ENCODE measurements around the gene E2F6.

The E2F6 gene

DNA sequence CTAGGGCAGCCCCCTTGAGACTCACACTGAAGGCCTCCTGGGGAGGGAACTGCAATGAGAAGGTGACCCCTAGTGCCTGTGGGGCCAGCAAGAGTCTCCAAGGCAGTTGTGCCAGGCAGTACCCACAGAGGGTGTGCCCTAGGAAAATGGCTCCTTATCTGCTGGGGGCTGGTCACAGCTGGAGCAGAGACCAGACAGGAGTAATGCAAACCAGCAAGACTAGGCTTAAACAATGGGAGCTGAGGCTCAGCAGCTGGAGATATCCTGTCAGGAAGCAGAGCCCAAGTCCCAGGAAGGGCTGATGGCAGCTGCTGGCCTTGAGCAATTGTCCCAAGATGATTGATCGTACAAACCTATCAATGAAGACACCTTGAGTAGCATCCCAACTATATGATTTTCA, 26.8 kb upstream of the E2F6 start:
- no peak for DNase-seq

DNA sequence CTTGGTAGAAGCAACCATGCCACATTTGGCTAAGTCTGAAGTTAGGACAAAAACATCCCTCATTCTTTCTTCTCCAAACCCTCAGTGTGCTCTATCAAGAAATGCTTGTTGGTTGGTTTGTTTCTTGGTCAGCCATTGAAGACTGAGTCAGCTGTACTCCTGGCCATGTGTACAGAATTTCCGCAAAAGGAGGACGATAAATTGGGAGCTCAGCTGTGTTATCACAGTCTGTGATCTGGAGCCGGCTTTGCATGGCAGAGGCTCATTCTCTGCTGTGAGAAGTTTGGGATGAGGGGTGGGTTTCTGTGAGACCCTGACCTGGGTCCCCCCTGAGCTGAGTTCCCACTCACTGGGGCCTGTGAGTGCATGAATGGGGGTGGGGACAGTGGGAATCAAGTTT, 26.3 kb upstream of the E2F6 start:
- DNase-seq, result no peak

DNA sequence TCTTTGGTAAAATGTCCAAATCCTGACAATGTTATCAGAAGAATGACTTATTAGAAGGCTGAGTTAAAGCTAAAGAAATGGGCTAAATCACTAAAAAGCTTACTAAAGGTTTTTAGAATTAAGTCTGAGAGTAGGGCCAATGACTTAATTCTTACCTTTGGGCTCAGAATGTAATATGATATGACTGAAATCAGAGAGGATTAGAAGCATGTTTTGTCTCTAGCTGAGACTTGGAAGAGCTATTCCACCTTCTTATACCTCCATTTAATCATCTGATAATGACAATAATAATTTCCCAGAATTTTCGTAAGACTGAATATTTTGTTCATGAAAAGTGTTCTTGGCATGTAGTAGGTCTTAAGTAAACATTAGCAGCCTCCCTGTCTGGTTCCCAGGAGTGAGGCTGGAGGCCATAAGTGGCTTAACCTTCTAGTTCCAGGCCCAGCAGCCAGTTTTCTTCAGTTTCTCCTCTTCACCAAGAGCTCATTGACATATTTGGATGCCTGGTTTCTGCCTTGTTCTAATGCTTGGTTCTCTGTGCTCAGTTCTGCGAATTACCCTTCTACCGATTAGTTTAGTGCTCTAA, 25.5 kb upstream of the E2F6 start:
- DNase-seq, result no peak

DNA sequence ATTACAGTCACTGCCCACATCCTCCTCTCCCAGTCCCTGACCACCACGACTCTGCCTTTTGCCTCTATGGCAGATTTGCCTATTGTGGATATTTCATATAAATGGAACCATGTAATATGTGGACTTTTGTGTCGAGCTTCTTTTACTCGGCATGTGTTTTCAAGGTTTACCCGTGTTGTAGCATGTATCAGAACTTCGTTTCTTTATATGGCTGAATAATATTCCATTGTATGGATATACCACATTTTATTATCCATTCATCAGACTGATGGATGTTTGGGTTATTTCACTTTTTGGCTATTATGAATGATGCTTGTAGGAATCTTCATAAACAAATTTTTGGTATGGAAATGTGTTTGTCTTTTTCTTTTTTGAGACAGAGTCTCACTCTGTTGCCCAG, 24.2 kb upstream of the E2F6 start:
- DNase-seq, result no peak

DNA sequence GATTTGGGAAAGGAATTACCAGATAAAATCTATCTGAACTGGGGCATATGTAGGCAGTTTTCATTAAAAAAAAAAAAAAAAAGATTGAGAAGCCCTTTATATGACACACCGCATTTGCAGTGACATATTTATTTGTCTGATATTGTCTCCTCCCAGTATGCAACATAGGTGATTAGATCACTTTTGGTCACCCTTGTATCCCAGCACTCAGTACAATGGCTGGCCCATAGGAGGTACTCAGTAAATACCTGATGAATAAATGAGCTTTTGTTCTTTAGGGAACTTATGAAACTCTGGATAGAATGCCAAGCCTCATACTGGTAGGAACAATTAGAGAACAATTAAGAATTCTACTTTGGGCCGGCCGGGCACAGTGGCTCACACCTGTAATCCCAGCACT, 22.8 kb upstream of the E2F6 start:
- no peak for DNase-seq

DNA sequence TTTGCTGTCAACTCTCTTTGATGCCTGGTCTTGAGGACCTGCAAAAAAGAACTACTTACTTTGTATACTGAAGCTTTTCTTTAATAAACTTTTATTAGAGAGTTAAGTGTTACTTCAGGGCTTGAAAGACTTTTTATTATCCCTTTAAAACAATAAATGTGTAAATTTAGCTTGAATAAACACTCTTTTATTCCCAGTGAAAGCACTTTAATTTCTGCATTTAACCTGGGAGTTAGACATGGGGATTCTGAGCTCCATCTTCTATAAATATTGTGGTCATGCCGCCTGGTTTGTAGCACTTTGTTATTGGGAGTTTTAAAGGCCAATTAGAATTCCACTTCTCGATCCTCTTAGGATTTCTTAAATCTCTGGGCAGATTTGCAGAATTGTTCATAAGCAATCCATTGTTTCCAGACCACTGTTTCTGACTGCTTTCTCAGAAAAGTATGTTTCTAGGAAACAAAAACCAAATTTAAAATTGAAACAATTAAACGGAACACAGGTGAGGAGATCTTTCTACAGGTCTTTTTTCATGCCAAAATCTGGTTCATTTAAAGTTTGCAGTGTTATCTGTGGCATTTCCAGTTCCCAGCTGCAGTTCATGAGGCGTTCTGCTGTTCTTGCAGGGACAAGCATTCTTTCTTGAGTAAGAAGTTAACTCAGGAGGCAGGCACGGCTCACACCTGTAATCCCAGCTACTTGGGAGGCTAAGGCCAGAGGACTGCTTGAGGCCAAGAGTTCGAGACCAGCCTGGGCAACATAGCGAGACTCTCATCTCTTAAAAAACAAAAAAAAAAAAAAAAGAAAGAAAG, 18.1 kb upstream of the E2F6 start:
- no peak for DNase-seq

DNA sequence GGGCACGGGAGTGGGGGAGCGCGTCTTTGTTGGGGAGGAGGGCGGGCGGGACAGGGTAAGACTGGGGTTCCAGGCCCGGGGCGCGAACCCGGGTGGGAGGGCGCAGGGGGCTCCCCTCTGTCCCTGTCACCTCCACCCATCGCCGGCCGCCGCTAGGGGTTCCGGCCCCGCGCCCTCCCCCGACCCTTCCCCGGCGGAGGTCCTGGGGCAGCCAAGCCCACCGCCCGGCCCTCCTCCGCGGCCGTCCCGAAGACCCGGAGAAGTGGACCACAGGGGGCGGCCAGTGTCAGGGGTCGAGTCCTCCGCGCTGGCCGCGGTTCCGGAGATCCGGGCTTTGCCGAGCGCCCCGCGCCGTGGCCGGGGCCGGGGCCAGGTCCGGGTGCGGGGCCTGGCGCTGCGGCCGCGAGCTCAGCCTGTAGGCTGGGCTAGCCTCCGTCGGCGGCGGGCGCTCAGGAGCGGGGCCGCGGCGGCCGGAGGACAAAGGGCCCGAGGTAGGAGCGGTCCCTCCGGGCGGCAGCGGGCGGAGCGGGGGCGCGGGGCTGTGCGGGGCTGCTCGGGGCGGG, 16.6 kb upstream of the E2F6 start:
- no peak for DNase-seq

DNA sequence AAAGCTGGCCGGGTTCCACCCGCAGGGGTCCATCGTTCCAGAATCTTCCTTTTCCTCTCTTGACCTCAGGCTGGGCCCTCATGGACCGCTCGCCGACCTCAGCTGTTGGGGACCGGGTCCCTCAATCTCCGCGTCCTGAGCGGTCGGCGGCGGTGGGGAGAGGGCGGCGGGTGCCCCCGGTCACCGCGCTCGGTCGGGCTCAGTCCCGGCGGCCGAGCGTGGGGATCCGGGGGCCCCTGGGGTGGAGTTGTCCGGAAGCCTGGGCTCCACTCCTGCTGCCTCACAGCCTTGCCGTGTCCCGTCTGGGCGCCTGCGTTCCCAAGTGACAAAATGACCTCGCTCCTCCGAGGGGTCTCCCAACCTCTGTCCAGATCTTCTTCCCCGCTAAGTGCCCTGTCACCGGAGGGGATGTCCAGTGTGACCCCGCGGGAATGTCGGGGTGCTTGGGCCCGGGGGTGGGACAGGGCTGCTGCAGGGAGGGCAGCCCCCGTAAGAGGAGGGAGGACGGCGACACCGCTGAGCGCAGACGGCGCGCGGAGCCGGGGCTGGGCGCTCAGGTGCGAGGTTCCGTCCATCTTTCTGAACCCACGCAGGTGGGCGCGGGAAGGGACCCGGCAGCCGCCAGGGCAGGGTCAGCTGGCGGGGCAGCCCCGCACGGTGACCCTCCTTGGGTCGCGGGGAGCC, 16.0 kb upstream of the E2F6 start:
- no peak for DNase-seq

DNA sequence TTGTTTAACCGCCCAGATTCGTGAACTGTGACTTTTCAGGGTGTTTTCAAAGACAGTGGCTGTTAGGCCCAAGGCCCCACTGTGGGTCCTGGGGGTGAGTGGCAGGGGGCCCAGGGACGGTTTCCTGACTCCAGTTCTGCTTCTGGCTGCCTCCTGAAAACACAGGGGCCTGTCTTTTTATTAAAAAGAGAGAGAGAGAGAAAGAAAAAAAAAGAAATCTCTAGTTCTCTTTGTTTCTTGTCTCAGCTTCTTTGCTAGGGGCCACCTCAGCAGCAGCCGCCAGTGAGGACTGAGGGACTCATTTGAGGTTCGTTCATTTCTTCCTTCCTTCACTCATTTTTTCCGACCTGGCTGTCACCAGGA, 15.4 kb upstream of the E2F6 start:
- DNase-seq, result no peak

DNA sequence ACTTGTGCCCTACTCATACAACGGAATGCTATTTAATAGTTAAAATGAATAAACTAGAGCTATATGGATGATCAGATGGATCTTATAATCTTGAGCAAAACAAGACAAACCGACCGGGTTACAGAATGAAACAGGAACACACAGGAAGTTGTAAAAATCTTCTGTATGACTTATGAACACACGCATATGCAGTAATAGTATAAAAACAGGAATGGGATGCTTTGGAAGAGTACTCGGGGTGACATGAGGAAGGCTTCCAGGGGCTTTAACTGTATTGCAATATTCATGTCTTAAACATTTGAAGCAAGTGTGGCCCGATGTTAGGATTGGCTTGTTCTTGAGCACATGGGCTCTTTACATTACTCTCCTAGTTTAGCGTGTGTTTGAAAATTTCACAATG, 14.9 kb upstream of the E2F6 start:
- no peak for DNase-seq

DNA sequence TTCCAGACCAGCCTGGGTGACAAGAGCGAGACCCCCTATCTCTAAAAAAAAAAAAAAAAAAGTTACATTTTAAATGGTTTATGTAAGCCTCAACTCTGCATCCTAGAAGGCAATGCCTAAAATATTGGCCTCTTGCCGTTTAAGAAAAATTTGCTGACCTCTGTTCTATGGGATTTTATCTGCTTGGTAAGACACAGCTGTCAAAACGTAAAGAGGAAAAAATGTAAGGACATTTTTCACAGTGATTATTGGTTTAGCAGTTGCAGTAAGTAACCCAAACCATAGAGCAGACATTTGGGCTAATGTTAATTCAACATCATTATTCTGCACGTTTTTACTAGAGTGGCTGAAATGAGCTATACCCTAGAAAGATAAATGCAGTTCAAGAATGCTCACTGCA, 14.4 kb upstream of the E2F6 start:
- no peak for DNase-seq

DNA sequence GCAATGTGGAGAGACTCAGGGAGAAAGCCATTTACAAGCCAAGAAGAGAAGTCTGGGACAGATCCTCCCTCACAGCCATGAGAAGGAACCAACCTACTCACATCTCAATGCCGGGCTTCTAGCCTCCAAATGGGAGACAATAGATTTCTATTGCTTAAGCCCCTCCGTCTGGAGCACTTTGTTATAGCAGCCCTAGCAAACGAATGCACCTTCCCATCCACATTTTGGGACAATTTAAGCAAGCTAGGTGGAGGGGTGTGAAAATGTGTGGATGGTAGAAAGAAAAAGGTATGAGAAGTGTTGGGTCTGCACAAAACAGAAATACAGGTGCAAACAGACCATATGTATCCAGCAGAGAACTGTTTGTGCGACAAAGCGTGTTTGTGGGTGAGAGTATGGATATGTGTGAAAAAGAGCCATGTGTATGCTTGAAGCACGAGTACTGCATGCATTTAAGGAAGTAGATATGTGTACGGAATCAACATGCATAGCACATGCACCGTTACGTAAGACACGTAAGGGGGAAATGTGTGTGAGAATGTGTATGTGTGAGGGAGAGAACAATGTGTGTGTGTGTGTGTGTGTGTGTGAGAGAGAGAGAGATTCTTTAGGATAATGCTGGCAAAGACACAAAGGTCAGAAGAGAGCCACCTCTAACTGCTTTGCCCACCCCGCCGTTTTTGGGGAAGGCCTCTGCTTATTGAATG, 13.1 kb upstream of the E2F6 start:
- DNase-seq, result no peak

DNA sequence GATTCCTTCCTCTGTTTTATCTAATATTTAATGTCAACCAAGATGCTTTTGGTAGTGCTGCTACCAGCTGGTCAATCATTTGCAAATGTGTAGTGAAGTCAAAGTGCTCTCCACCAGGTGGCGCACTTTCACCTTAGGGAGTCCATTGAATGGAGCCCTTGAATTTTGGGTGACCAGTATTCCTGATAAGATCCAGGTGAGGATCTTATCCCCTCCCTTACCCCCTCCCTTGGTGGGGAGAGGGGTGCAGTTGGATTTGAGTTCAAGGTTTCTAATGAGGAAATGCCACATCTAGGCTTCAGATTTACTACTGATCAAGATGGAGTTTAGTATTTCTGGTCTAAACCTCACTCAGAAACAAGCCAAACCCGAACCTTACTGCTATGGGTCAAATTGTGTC, 12.0 kb upstream of the E2F6 start:
- DNase-seq, result peak; percentile 91

DNA sequence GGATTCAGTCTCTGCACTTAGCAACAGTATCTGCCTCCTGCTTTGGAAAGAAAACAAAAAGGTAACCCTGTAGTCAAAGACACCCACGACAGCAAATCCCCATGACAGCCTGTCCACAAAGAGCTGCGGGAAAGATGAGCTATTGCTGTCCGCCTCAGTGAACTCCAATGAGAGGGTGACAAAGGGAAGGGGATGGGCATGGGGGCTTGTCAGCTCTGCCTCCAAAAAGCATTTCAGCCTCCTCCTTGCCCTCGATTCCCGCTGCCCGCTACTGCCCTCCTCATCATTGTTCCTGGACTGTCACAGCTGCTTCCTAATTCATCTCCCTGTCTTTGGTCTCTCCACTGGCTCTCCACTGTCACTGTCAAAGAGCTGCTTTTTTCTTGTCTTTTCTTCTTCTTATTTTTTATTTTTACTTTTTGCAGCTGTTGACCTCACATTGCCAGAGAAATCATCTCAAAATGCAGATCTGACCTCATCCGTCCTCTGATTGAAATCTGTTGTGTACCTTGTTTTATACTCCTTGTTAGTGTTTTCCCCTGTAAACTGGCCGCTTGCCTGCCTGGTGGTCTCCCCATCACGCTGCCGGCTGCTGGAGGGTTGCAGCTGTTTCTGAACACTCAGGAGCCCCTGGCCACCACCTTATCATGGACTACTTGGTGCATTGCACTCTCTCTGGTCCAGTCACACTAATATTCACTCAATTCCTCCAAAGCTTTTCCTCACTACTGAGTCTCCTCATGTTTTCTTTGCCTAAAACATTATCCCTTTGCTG, 7.9 kb upstream of the E2F6 start:
- no peak for DNase-seq

DNA sequence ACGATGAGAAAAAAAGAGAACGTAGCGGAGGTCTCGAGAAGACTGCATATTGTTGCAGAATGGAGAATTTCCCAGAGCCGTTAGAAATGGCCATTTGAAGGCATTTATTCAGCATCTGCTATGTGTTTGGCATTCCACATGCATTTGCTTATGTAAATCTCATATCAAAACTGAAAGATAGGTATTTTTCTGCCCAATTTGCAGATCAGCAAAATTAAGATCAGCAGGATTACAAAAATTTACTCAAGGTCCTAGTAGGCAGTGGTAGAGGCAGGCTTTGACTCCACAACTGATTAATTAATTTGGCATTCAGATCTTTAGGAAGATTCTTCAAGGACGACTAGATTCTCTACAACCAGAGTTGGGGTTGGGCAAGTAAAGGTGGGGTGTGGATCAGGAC, 1.8 kb upstream of the E2F6 start:
- no peak for DNase-seq

DNA sequence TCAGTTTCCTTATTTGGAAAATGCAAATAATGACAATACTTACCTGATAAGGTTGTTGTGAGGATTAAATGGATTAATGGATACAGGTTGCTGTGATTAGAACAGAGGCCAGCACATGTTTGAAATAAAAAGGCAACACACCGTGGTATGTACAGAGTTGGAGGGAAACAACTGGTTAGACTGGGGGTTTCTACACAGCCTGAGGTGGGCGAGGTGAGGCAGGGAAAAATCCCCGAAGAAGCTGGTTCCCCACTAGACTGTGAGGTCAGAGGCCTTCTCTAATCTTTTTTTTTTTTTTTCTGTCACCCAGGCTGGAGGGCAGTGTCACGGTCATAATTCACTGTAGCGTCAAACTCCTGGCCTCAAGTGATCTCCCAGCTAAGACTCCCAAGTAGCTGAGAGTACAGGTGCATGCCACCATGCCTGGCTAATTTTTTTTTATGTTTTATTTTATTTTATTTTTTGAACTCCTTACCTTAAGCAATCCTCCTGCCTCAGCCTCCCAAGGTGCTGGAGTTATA, 1.2 kb upstream of the E2F6 start:
- no peak for DNase-seq

DNA sequence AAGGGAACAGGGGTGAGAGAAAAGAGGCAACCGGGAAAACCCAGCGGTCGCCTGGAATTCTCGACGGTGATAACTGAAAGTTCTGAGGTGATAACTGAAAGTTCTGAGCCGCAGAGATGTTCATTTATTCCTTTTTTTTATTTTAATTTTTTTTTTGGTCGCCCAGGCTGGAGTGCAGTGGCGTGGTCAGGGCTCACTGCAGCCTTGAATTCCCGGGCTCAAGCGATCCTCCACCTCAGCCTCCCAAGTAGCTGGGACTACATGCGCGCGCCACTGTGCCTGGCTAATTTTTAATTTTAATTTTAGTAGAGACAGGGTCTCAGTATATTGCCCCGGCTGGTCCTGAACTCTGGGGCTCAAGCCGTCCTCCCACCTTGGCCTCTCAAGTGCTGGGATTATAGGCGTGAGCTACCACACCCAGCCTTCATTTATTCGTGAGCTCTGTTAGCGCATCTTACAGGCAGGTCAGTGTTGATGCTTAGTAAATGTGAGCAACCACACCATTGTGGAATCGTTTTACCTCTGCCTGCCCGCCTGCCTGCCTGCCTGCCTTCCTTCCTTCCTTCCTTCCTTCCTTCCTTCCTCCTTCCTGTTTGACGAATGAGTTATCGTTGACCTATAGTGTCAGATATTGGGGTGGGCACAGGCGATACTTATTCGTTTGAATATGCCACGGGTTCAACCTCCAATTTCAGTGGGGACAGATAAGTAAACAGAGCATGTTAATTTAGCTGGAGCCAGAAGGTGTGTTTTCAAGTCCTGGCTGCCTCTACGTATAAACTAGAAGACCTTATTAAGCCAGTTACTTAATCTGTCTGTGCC, 557 bp upstream of the E2F6 start:
- no peak for DNase-seq

DNA sequence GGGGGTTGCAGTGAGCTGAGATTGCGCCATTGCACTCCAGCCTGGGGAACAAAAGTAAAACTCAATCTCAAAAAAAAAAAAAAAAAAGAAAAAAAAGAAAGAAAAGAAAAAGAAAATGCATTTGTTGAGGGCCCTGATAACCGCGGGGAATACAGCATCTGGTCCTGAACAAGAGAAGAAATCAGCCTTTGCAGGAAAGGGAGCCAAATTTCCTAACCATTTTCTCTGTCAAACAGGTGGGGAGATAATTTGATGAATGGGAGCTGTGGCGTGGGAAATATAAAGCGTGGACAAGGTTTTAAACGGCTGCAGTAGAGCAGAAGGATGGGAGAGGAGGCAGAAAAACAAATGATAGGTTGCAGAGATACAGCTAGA, 864 bp downstream of the E2F6 start:
- DNase-seq, result no peak

DNA sequence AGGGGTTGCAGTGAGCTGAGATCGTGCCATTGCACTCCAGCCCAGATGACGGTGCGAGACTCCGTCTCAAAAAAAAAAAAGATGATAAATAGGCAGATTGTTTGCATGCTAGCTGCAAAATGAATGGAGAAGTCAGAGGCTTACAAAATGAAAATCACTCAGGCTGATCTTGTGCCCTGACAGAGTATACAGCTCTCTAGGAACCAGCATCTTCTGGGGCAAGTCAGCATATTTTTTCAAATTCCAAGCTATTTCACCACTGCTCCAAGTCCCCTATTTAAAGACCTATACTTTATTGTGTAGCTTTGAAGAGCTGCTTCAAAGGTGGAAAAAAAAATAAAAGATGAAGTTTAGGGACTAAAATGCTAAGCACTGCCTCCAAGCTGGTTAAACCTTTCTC, 6.1 kb downstream of the E2F6 start:
- DNase-seq, result no peak

DNA sequence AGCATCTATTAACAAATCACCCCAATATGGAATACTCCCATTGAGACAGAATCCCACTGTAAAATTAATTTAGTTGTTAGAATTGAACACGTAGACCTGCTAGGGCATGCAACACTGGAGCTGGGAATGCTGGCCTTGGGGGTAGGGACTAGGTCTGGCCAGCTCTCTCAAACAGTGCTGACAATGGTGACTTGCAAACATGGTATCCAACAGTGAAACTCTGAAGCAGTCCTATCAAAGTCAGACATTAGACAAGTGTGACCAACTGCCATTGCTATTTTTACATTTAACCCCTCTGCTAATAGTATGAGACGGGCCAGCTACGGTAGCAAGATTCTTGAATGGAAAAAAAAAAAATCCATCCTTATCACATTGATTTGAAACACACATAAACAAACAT, 7.2 kb downstream of the E2F6 start:
- DNase-seq, result no peak

DNA sequence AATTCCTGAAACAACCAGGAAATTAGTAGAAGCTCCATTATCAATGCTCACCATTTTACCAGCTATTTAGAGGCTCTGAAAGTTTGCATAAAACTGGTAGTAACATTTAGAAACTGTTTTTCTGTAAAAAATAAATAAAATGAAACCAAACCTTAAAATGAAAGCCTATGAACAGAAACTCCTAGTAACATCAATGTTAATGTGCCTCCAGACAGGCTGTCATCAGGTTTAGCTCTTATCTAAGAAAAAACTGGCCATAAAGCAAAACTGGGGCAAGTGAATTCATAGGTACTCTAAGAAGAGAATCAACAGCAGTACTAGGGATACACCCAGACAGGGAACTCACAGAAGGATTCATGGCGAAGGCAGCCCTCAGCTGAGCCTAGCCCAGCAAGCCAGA, 8.0 kb downstream of the E2F6 start:
- DNase-seq, result no peak

DNA sequence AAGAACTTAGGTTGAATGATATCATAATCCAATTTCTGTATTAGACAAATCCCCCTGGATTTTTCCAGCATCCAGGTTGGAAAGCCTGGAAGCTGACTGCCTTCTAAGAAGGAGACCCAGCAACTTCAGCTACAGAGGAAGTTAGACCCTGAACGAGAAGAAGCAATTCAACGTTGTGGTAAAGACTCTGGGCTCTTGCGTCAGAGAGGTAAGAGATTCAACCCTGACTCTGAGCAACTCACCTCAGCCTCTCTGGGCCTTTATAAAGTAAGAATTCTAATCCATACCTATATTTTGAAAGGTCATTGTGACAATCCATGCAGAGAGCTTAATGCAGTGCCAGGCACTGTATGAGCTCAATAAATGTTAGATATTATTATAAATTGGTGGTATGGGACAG, 9.7 kb downstream of the E2F6 start:
- DNase-seq, result no peak
